SK-N-SH (cell line): Measurements from ENCODE around the gene AXIN1. TPM values are rescaled to one million over a fixed set of nuclear protein-coding genes. Genes with fewer than 3 reads are reported as not detected.
A peak's percentile ranks its signal among the peaks of the same experiment; 100 is the strongest.

ENCODE experiments used
- CTCF ChIA-PET: fragments of 300-600, 350-600 bp; formaldehyde crosslinking; extraction: SDS; loops from one replicate; lab custom pipeline; 2021; lab: Yijun Ruan, JAX
- POLR2A ChIA-PET: fragments of 350-600 bp; sonication (Branson Sonifier 250); formaldehyde crosslinking; extraction: SDS; loops from one replicate; lab custom pipeline; 2020; ENCODE audit warnings: antibody characterized with exemption, inconsistent platforms; lab: Yijun Ruan, JAX
- DNase-seq: peaks from one replicate; pipeline ENCODE4 v3.0.0; 2012
- H2AFZ ChIP-seq: fragments of 200-600 bp; sonication (generic); 2 replicates; pipeline ENCODE4 v1.8.1; 2016; ENCODE audit warnings: antibody characterized with exemption, mild to moderate bottlenecking, low read depth
- H3F3A ChIP-seq: fragments of 200-600 bp; sonication (generic); replicated peaks from 2 replicates; pipeline ENCODE3; 2016; ENCODE audit warnings: antibody characterized with exemption, mild to moderate bottlenecking; ENCODE audit not compliant: insufficient read depth
- H3K27ac ChIP-seq, 2 experiments: fragments of 200-500 bp in 1 of 2; fragments of 200-600 bp in 1 of 2; sonication (Bioruptor generic) in 1 of 2; sonication (generic), shearing (Covaris generic) in 1 of 2; 2 replicates each; pipeline versions ENCODE4 v1.5.1 to v1.6.1; 2014 to 2016; ENCODE audit warnings: low read depth in 2 of 2, inconsistent platforms in 1 of 2, low read length in 1 of 2, mild to moderate bottlenecking in 1 of 2, mixed read lengths in 1 of 2
- H3K27me3 ChIP-seq: fragments of 200-600 bp; sonication (generic), shearing (Covaris generic); 2 replicates; pipeline ENCODE4 v1.6.1; 2016; ENCODE audit warnings: mixed run types; ENCODE audit not compliant: insufficient read depth
- H3K36me3 ChIP-seq, 2 experiments: fragments of 200-500 bp in 1 of 2; fragments of 200-600 bp in 1 of 2; sonication (Bioruptor generic) in 1 of 2; sonication (generic) in 1 of 2; replicated peaks in 1 of 2; 2 replicates each; pipeline versions ENCODE3 to v1.5.1; 2014 to 2016; ENCODE audit warnings: low read length in 1 of 2, mild to moderate bottlenecking in 1 of 2; ENCODE audit not compliant: insufficient read depth in 2 of 2, control insufficient read depth in 1 of 2
- H3K4me1 ChIP-seq, 2 experiments: fragments of 200-500 bp in 1 of 2; fragments of 200-600 bp in 1 of 2; sonication (Bioruptor generic) in 1 of 2; sonication (generic), shearing (Covaris generic) in 1 of 2; 2 replicates each; pipeline versions ENCODE4 v1.5.1 to v1.6.1; 2014 to 2016; ENCODE audit warnings: low read depth in 1 of 2, low read length in 1 of 2, mixed run types in 1 of 2; ENCODE audit not compliant: insufficient read depth in 2 of 2, control insufficient read depth in 1 of 2
- H3K4me2 ChIP-seq: fragments of 200-600 bp; sonication (generic), shearing (Covaris generic); 2 replicates; pipeline ENCODE4 v1.6.1; 2017; ENCODE audit warnings: mixed run types
- H3K4me3 ChIP-seq, 2 experiments: fragments of 200-500 bp in 1 of 2; fragments of 200-600 bp in 1 of 2; sonication (Bioruptor generic) in 1 of 2; sonication (generic), shearing (Covaris generic) in 1 of 2; 2 replicates each; pipeline versions ENCODE4 v1.5.1 to v1.8.1; 2014 to 2016; ENCODE audit warnings: low read depth in 2 of 2, inconsistent platforms in 1 of 2, low read length in 1 of 2, mild to moderate bottlenecking in 1 of 2, mixed read lengths in 1 of 2, moderate library complexity in 1 of 2
- H3K79me2 ChIP-seq: fragments of 200-600 bp; sonication (generic); 2 replicates; pipeline ENCODE4 v1.8.1; 2017; ENCODE audit warnings: mild to moderate bottlenecking; ENCODE audit not compliant: insufficient read depth
- H3K9ac ChIP-seq: fragments of 200-600 bp; sonication (generic); 2 replicates; pipeline ENCODE4 v1.6.1; 2017; ENCODE audit warnings: mixed run types
- H3K9me2 ChIP-seq: fragments of 200-600 bp; sonication (generic); 2 replicates; pipeline ENCODE4 v1.6.1; 2017; ENCODE audit warnings: mixed run types
- H3K9me3 ChIP-seq: fragments of 200-600 bp; sonication (generic); 2 replicates; pipeline ENCODE4 v1.6.1; 2017; ENCODE audit warnings: mixed run types, mild to moderate bottlenecking, moderate library complexity
- H4K20me1 ChIP-seq: fragments of 200-600 bp; sonication (generic); 2 replicates; pipeline ENCODE4 v1.6.1; 2017; ENCODE audit warnings: mild to moderate bottlenecking, mixed run types; ENCODE audit not compliant: insufficient read depth
- FOXJ3 ChIP-seq: sonication (generic); formaldehyde crosslinking; IDR thresholded peaks from 2 replicates; pipeline ENCODE4 v1.5.1; 2020; ENCODE audit warnings: mild to moderate bottlenecking, missing genetic modification reagents
- JUND ChIP-seq: IDR thresholded peaks from 2 replicates; pipeline ENCODE4 v1.4.0; 2012
- MXI1 ChIP-seq: IDR thresholded peaks from 2 replicates; pipeline ENCODE4 v1.6.1; 2012; ENCODE audit warnings: mild to moderate bottlenecking, low read depth, low read length, improper control_type of control experiment
- NRF1 ChIP-seq: IDR thresholded peaks from 2 replicates; pipeline ENCODE4 v1.6.1; 2012; ENCODE audit warnings: low read depth, mild to moderate bottlenecking, low read length
- POLR2AphosphoS5 ChIP-seq: IDR thresholded peaks from 2 replicates; pipeline ENCODE4 v1.6.1; 2012; ENCODE audit warnings: low read depth, low read length
- RCOR1 ChIP-seq: fragments of 150-350 bp; IDR thresholded peaks from 2 replicates; pipeline ENCODE4 v1.6.1; 2017; ENCODE audit warnings: antibody characterized with exemption, low read length
- SIN3A ChIP-seq: IDR thresholded peaks from 2 replicates; pipeline ENCODE4 v1.6.1; 2012; ENCODE audit warnings: low read depth, mild to moderate bottlenecking, low read length, moderate library complexity, borderline replicate concordance
- TEAD4 ChIP-seq: IDR thresholded peaks from 2 replicates; pipeline ENCODE4 v1.4.0; 2012; ENCODE audit warnings: mild to moderate bottlenecking, borderline replicate concordance; ENCODE audit not compliant: insufficient read depth
- USF1 ChIP-seq: IDR thresholded peaks from 2 replicates; pipeline ENCODE4 v1.4.0; 2012; ENCODE audit warnings: low read depth, borderline replicate concordance
- USF2 ChIP-seq: fragments of 150-350 bp; IDR thresholded peaks from 2 replicates; pipeline ENCODE4 v1.6.1; 2017; ENCODE audit warnings: antibody characterized with exemption, low read length, low read depth, borderline replicate concordance
- ZBTB33 ChIP-seq: IDR thresholded peaks from 2 replicates; pipeline ENCODE4 v1.4.0; 2012; ENCODE audit warnings: low read depth, borderline replicate concordance
- WGBS: methylation state at CpG from one replicate; pipeline ENCODE4 v1.1.6; 2017; ENCODE audit warnings: low lambda C conversion rate; 5-methylcytosine and 5-hydroxymethylcytosine counted together
- polyA plus RNA-seq, 3 experiments: library from polyadenylated mRNA; depleted of rRNA; stranded (reverse); fragments of >200 nt; gene quantifications; 2 replicates each; pipeline ENCODE4 v1.2.3, GENCODE V29; 2012
- TF ChIP-seq, protein P1 (sequence below): fragments of 200-600 bp; sonication (generic); IDR thresholded peaks from 2 replicates; pipeline ENCODE4 v1.6.1; 2017; ENCODE audit warnings: antibody characterized with exemption, mild to moderate bottlenecking, moderate library complexity

Gene AXIN1
- polyA plus RNA-seq, 1 of the 3 experiments (the other 2 are of a cell fraction) = 19.9 TPM

DNA sequence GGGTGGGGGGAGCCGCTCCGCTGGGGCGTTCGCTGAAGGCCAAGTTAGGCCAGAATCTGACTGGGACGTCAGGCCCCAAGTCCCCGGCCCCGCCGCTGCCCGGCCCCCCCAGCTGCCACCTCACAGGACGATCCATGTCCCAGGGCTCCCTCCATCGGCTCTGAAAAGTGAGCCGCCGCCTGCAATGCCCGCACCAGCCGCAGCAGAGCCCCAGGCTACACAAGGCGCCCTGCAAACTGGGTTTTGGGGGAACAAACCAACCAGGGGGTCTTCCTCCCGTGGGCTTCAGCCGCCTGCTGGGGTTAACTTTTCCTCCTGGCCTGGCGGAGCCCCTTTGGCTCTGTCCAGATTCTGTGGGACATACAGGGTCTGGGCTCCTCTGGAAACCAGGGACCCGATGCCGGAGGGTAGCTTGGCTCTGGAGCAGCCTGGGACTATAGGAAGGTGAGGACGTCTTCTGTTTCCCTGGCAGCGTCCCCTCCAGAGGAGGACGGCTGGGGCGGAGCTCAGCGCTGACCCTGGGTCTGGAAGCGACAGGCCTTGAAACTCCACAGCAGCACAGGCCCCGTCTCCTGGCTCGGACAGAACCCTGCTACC is 45.3 kb upstream of the AXIN1 start:
- POLR2A ChIA-PET = no interaction called here

DNA sequence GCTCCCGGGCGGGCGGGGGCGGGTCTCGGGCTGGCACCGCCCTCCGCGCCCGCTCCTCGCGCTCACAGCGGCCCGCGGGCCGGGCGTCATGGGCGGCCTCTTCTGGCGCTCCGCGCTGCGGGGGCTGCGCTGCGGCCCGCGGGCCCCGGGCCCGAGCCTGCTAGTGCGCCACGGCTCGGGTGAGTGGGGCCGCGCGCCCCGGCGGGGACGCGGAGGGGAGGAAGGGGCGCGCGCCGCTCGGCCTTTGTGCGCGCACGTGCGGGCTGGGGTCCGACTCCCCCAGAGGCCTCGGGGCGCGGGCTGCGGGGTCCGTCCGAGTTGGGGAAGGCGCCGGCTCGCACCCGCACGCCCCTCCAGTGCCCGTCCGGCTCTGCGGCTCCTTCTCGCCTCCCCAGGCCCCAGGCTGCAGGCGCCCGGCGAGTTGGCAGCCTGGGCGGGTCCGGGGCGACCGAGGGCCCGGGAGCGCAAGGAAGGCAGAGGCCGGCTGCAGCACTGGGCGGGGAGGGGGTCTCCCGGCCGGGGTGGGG is 44.7 kb upstream of the AXIN1 start, which contains the start of gene NME4:
TSS of gene NME4 (plus strand) at position 65 of the 527 bp plus-strand sequence. CDS start at position 89, 24 bp downstream.
- peak; percentile 17; the same call in 1 of the 2 replicates for TF ChIP-seq POLR2AphosphoS5
- TF ChIP-seq RCOR1 = no peak
- peaks cover 7 to 16% of the 10 kb centered on the region in 2 experiments; a peak in 2 of 4 replicates for H3K4me1 ChIP-seq
- peaks cover 45% of the 10 kb centered on the region for H3F3A ChIP-seq
- H4K20me1 ChIP-seq = 0 out of 2 replicates have a peak, but pooled peaks cover 10% of the 10 kb centered on the region
- H3K4me3 ChIP-seq = peak within 1 kb of the TSS; percentile 66 to 68
- peak within 1 kb of the TSS; percentile 80 for H3K9ac ChIP-seq
- H3K9me3 ChIP-seq = no peaks in the 10 kb centered on the region
- peaks cover 7% of the 10 kb centered on the region for H3K79me2 ChIP-seq
- H3K36me3 ChIP-seq = peaks cover 0 to 17% of the 10 kb centered on the region in 2 experiments
- H2AFZ ChIP-seq = peak within 1 kb of the TSS; percentile 96
- H3K27me3 ChIP-seq = no peaks in the 10 kb centered on the region
- peak; percentile 86 for DNase-seq
- ChIA-PET CTCF (interaction anchor here (0.7 to 1.7 kb wide), 3 partner anchors 10 to 159 kb away, joined by 3 to 4 read pairs (median 4); no protein-coding TSS in a partner anchor), POLR2A (no interaction called here)
- no peaks in the 10 kb centered on the region for H3K9me2 ChIP-seq
- H3K4me2 ChIP-seq = peak within 1 kb of the TSS; percentile 93
- WGBS = 7% methylated on average over 5 of the region's 75 CpGs
- H3K27ac ChIP-seq = peak within 1 kb of the TSS; percentile 80 to 88

More for the DNA sequence above, 45.3 kb upstream of the AXIN1 start:
- H3K9me3 ChIP-seq = no peaks in the 10 kb centered on the region
- TF ChIP-seq JUND (no peak), SIN3A (0 out of 2 replicates have a peak, but pooled peaks have one; percentile 18)
- TF ChIP-seq, protein P1, sequence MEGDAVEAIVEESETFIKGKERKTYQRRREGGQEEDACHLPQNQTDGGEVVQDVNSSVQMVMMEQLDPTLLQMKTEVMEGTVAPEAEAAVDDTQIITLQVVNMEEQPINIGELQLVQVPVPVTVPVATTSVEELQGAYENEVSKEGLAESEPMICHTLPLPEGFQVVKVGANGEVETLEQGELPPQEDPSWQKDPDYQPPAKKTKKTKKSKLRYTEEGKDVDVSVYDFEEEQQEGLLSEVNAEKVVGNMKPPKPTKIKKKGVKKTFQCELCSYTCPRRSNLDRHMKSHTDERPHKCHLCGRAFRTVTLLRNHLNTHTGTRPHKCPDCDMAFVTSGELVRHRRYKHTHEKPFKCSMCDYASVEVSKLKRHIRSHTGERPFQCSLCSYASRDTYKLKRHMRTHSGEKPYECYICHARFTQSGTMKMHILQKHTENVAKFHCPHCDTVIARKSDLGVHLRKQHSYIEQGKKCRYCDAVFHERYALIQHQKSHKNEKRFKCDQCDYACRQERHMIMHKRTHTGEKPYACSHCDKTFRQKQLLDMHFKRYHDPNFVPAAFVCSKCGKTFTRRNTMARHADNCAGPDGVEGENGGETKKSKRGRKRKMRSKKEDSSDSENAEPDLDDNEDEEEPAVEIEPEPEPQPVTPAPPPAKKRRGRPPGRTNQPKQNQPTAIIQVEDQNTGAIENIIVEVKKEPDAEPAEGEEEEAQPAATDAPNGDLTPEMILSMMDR = peak; percentile 38; the same call in 1 of the 2 replicates
- TF ChIP-seq, all 33 proteins: peak for 2
- Histone ChIP-seq H4K20me1 (0 out of 2 replicates have a peak, but pooled peaks cover 10% of the 10 kb centered on the region), H3K27me3 (no peaks in the 10 kb centered on the region), H3K36me3 (peaks cover 0 to 17% of the 10 kb centered on the region in 2 experiments), H3K4me3 (peak overlapping the region in 1 of 2 experiments; percentile 28; a peak in 2 of 4 replicates), H3K9me2 (no peaks in the 10 kb centered on the region), H3K9ac (peak overlapping the region; percentile 15; the same call in 1 of the 2 replicates), H3K4me2 (peak overlapping the region; percentile 55; the same call in 1 of the 2 replicates), H2AFZ (no peak overlapping the region), H3K79me2 (peaks cover 12% of the 10 kb centered on the region), H3F3A (peaks cover 52% of the 10 kb centered on the region), H3K4me1 (peaks cover 7 to 16% of the 10 kb centered on the region in 2 experiments; a peak in 2 of 4 replicates), H3K27ac (peak overlapping the region; percentile 62 to 71)
- DNase-seq = peak; percentile 81
- WGBS = 42% methylated on average over 10 of the region's 29 CpGs
- CTCF ChIA-PET = interaction anchor here (0.6 to 1.7 kb wide), 5 partner anchors 11 to 158 kb away, joined by 3 to 4 read pairs (median 4); no protein-coding TSS in a partner anchor

DNA sequence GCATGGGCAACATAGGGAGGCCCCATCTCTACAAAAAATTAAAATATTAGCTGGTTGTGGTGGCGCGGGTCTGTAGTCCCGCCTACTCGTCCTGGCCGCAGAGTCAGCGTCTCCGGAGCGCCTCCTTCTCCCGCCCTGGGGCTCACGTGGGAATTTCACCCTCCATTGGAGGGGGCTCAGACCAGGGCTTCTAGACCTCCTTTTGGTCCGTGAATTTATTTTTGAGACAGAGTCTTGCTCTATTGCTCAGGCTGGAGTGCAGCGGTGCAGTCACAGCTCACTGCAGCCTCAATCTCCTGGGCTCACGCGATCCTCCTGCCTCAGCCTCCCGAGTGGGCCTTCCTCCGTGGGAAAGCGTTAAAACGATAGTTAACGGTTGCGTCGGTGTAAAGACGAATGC is 44.1 kb upstream of the AXIN1 start:
- peaks cover 0 to 17% of the 10 kb centered on the region in 2 experiments for H3K36me3 ChIP-seq
- 2% methylated on average over 22 of the region's 22 CpGs for WGBS
- no peaks in the 10 kb centered on the region for H3K27me3 ChIP-seq
- no peaks in the 10 kb centered on the region for H3K9me2 ChIP-seq
- H3K4me3 ChIP-seq = peak overlapping the region; percentile 66 to 68
- ChIA-PET CTCF (no interaction called here), POLR2A (no interaction called here)
- H3K27ac ChIP-seq = peak overlapping the region; percentile 80 to 81
- no peaks in the 10 kb centered on the region for H3K9me3 ChIP-seq
- peak overlapping the region; percentile 75 for H3K9ac ChIP-seq
- DNase-seq = peak; percentile 83
- H4K20me1 ChIP-seq = 0 out of 2 replicates have a peak, but pooled peaks cover 10% of the 10 kb centered on the region
- peak overlapping the region; percentile 93 for H3K4me2 ChIP-seq
- peaks cover 7% of the 10 kb centered on the region for H3K79me2 ChIP-seq
- H2AFZ ChIP-seq = peak overlapping the region; percentile 96
- peaks cover 7 to 16% of the 10 kb centered on the region in 2 experiments; a peak in 2 of 4 replicates for H3K4me1 ChIP-seq
- peaks cover 44% of the 10 kb centered on the region for H3F3A ChIP-seq
- no peak for TF ChIP-seq NRF1
- peak; percentile 74 for TF ChIP-seq MXI1
- no peak for TF ChIP-seq ZBTB33
- TF ChIP-seq USF2 = no peak
- TF ChIP-seq POLR2AphosphoS5 = no peak
- TF ChIP-seq USF1 = peak; percentile 68; the same call in 1 of the 2 replicates
- no peak for TF ChIP-seq FOXJ3
- no peak for TF ChIP-seq TEAD4
